ENCODE measurements around the gene CDK9.

Gene CDK9

DNA sequence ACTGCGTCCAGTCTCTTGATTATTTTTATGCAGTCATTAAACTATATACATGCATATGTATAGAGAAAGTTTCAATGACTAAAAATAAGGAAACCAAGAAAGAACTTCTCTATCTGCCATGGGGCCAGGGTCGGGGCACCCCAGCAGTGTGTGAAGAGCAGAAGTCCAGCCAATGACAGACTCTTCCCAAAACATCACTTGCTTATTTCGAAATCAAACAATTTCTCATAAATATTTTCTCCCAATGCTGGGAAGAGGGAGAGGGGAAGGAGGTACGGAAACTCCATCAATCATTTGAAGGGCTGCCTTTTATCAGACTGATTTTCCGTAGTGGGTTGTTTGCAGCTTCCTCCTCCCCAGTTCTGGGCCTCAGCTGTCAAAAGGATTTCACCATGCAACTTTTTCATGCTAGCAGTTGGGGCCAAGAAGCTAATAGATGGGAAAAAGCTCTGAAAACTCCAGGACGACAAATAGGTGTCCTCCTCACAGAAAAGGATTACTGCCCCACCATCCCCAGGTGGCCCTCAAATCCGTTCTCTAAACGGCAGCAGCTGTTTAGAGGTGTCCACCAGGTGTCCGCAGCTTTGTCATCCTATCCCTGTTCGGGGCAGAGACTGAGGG lies 16.2 kb downstream of the CDK9 start:
- Histone ChIP-seq H3K36me3 (ENCODE audit: control insufficient read depth in 1 of 2, insufficient read depth in 2 of 2, low read length in 2 of 2) (peaks cover 4 to 12% of the 10 kb centered on the region in 2 experiments), H2AFZ (ENCODE audit: insufficient read depth, low read length, poor library complexity) (peak overlapping the region; percentile 80), H4K12ac (ENCODE audit: low read depth, low read length) (peak overlapping the region; percentile 17), H3K79me1 (ENCODE audit: low read length) (peaks cover 11% of the 10 kb centered on the region), H2BK5ac (ENCODE audit: low read depth, low read length, poor library complexity) (peak overlapping the region; percentile 31), H3K9me3 (ENCODE audit: insufficient read depth, low read depth, low read length) (no peaks in the 10 kb centered on the region), H2BK120ac (ENCODE audit: insufficient read depth, low read length, poor library complexity) (peak overlapping the region; percentile 19), H3K79me2 (ENCODE audit: control insufficient read depth, insufficient read depth, low read length, poor library complexity) (peaks cover 8% of the 10 kb centered on the region), H3K14ac (ENCODE audit: low read length) (peak overlapping the region; percentile 12), H2BK12ac (ENCODE audit: low read length) (no peak overlapping the region), H3K4me3 (ENCODE audit: low read depth, low read length) (peak overlapping the region; percentile 66), H3K27me3 (ENCODE audit: insufficient read depth, low read length) (no peaks in the 10 kb centered on the region), H4K91ac (ENCODE audit: low read depth, low read length) (no peak overlapping the region), H3K23ac (ENCODE audit: low read length) (no peak overlapping the region), H3K4ac (ENCODE audit: low read depth, low read length) (no peak overlapping the region), H3K18ac (ENCODE audit: low read length) (peak overlapping the region; percentile 12), H3K9ac (ENCODE audit: low read length) (peak overlapping the region; percentile 28), H3K4me2 (ENCODE audit: low read length) (peak overlapping the region; percentile 85), H3K4me1 (ENCODE audit: control insufficient read depth in 1 of 2, insufficient read depth in 2 of 2, low read length in 2 of 2) (peaks cover 0 to 14% of the 10 kb centered on the region in 2 experiments), H3K27ac (ENCODE audit: low read depth, low read length) (peak overlapping the region; percentile 23), H2AK5ac (ENCODE audit: low read length) (no peak overlapping the region), H4K8ac (ENCODE audit: low read depth, low read length) (peak overlapping the region; percentile 59)
- DNase-seq = peak in 1 of 2 donors; percentile 14
- WGBS (ENCODE audit: extremely low coverage, insufficient coverage, insufficient read length) = 100% methylated on average over 1 of the region's 10 CpGs

DNA sequence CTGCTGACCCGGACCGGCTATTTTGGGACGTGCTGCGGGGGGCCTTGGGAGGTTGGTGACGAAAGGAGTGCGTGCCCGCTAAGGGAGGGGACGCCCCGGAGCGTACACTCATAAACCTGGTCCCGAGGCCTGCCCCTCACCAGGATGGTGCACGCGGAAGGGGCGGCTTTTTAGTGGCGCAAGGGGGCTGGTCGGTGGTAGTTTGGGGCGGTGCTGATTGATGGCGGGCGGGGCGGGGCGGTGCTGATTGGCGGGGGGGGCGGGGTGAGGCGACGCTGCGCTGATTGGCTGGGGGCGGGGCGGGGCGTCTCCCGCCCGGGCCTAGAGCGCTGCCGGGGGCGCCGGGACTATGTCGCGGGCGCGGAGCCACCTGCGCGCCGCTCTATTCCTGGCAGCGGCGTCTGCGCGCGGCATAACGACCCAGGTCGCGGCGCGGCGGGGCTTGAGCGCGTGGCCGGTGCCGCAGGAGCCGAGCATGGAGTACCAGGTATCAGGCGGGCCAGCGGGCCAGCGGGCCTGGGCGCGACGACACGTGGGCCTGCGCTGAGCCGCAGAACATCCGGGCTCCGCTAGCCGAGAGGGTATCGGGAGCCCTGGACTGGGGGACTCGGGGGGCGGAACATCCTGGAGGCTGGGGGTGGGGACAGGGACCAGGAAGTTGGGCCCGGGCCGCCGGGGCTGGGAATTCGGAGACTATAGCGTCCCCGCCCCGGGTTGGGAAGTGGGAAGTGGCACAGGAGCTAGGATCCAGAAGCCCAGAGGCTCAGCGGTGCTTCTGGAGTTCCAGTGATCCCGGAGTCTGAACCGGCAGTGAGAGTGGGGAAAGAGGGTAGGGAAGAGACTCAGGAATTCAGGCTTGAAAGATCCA lies 17.0 kb downstream of the CDK9 start, which contains the start of gene FPGS:
FPGS (plus strand) TSS at position 307 of the 868 bp plus-strand sequence; CDS start at position 350, 43 bp downstream.
- WGBS (ENCODE audit: extremely low coverage, insufficient coverage, insufficient read length) = no CpG with 5 or more reads among the region's 83 CpGs
- peak; percentile 71 to 77 for DNase-seq
- H3K27me3 ChIP-seq (ENCODE audit: insufficient read depth, low read length) = no peaks in the 10 kb centered on the region

DNA sequence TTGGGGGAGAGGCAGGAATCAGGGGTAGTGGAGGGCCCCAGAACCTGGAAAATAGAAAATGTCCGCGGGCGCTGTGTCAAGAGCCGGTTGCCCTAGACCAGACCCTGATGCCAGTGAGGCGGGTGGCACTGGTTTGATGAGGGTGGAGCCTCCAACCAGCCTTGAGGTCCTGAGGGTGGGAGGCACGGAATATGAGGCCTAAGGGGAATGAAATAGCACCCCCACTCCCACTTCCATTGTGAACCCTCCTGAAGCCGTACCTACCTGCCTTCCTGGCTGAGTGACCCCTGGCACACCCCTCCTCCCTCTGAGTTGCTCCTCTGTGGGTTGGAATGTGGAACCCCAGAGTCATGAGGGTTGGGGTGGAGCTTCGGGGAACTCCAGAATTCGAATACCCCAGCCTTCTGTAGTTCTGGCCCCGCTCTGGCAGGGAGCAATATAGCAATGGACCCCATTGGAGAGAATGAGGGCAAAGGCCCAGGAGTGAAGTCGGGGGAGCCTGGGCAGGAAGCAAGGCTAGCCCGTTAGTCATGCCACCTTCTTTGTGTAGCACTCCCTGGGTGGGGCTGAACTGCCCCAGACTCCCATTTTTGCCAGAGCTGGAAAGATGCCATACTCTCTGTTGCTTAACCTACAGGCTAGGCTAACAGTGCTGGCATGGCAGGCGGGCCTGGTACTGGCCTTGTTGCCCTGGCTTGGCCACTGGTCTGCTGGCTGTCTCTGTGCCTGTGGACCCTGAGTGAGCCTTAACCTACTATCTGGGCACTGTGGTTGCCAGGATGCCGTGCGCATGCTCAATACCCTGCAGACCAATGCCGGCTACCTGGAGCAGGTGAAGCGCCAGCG lies 17.9 kb downstream of the CDK9 start:
- peak overlapping the region; percentile 89 for H4K91ac ChIP-seq (ENCODE audit: low read depth, low read length)
- H3K9ac ChIP-seq (ENCODE audit: low read length) = peak overlapping the region; percentile 79
- H2AK5ac ChIP-seq (ENCODE audit: low read length) = peak overlapping the region; percentile 65
- DNase-seq = no peak
- peak overlapping the region; percentile 21 for H2BK12ac ChIP-seq (ENCODE audit: low read length)
- peak overlapping the region; percentile 94 for H3K4ac ChIP-seq (ENCODE audit: low read depth, low read length)
- peak overlapping the region; percentile 93 for H3K14ac ChIP-seq (ENCODE audit: low read length)
- peak overlapping the region; percentile 93 for H2BK120ac ChIP-seq (ENCODE audit: insufficient read depth, low read length, poor library complexity)
- no CpG with 5 or more reads among the region's 18 CpGs for WGBS (ENCODE audit: extremely low coverage, insufficient coverage, insufficient read length)
- peak overlapping the region; percentile 95 for H3K4me3 ChIP-seq (ENCODE audit: low read depth, low read length)
- H2BK5ac ChIP-seq (ENCODE audit: low read depth, low read length, poor library complexity) = peak overlapping the region; percentile 80
- peaks cover 0 to 14% of the 10 kb centered on the region in 2 experiments for H3K4me1 ChIP-seq (ENCODE audit: control insufficient read depth in 1 of 2, insufficient read depth in 2 of 2, low read length in 2 of 2)
- H3K27me3 ChIP-seq (ENCODE audit: insufficient read depth, low read length) = no peaks in the 10 kb centered on the region
- peaks cover 8% of the 10 kb centered on the region for H3K79me2 ChIP-seq (ENCODE audit: control insufficient read depth, insufficient read depth, low read length, poor library complexity)
- H3K4me2 ChIP-seq (ENCODE audit: low read length) = peak overlapping the region; percentile 97
- peak overlapping the region; percentile 84 for H4K8ac ChIP-seq (ENCODE audit: low read depth, low read length)
- H3K36me3 ChIP-seq (ENCODE audit: control insufficient read depth in 1 of 2, insufficient read depth in 2 of 2, low read length in 2 of 2) = peaks cover 19 to 25% of the 10 kb centered on the region in 2 experiments
- peak overlapping the region; percentile 70 for H3K18ac ChIP-seq (ENCODE audit: low read length)
- peak overlapping the region; percentile 68 for H3K27ac ChIP-seq (ENCODE audit: low read depth, low read length)
- no peaks in the 10 kb centered on the region for H3K9me3 ChIP-seq (ENCODE audit: insufficient read depth, low read depth, low read length)
- peak overlapping the region; percentile 89 for H2AFZ ChIP-seq (ENCODE audit: insufficient read depth, low read length, poor library complexity)
- H3K79me1 ChIP-seq (ENCODE audit: low read length) = peaks cover 11% of the 10 kb centered on the region
- H3K23ac ChIP-seq (ENCODE audit: low read length) = no peak overlapping the region
- H4K12ac ChIP-seq (ENCODE audit: low read depth, low read length) = peak overlapping the region; percentile 61

More for the DNA sequence above, 17.0 kb downstream of the CDK9 start, which contains the start of gene FPGS:
- H3K4me3 ChIP-seq (ENCODE audit: low read depth, low read length) = peak within 1 kb of the TSS; percentile 95
- H3K18ac ChIP-seq (ENCODE audit: low read length) = peak within 1 kb of the TSS; percentile 70
- peak within 1 kb of the TSS; percentile 91 for H3K9ac ChIP-seq (ENCODE audit: low read length)
- H3K14ac ChIP-seq (ENCODE audit: low read length) = peak within 1 kb of the TSS; percentile 93
- H3K36me3 ChIP-seq (ENCODE audit: control insufficient read depth in 1 of 2, insufficient read depth in 2 of 2, low read length in 2 of 2) = peaks cover 11 to 18% of the 10 kb centered on the region in 2 experiments
- H4K12ac ChIP-seq (ENCODE audit: low read depth, low read length) = peak within 1 kb of the TSS; percentile 61
- peak within 1 kb of the TSS; percentile 89 for H4K91ac ChIP-seq (ENCODE audit: low read depth, low read length)
- H3K4ac ChIP-seq (ENCODE audit: low read depth, low read length) = peak within 1 kb of the TSS; percentile 94
- H2BK12ac ChIP-seq (ENCODE audit: low read length) = peak within 1 kb of the TSS; percentile 21
- H2BK5ac ChIP-seq (ENCODE audit: low read depth, low read length, poor library complexity) = peak within 1 kb of the TSS; percentile 80
- H2BK120ac ChIP-seq (ENCODE audit: insufficient read depth, low read length, poor library complexity) = peak within 1 kb of the TSS; percentile 93
- peak within 1 kb of the TSS; percentile 79 for H3K27ac ChIP-seq (ENCODE audit: low read depth, low read length)
- peaks cover 0 to 14% of the 10 kb centered on the region in 2 experiments for H3K4me1 ChIP-seq (ENCODE audit: control insufficient read depth in 1 of 2, insufficient read depth in 2 of 2, low read length in 2 of 2)
- H3K79me1 ChIP-seq (ENCODE audit: low read length) = peaks cover 11% of the 10 kb centered on the region
- H3K4me2 ChIP-seq (ENCODE audit: low read length) = peak within 1 kb of the TSS; percentile 97
- no peaks in the 10 kb centered on the region for H3K9me3 ChIP-seq (ENCODE audit: insufficient read depth, low read depth, low read length)
- H2AK5ac ChIP-seq (ENCODE audit: low read length) = peak within 1 kb of the TSS; percentile 65
- peaks cover 8% of the 10 kb centered on the region for H3K79me2 ChIP-seq (ENCODE audit: control insufficient read depth, insufficient read depth, low read length, poor library complexity)
- no peak within 1 kb of the TSS for H3K23ac ChIP-seq (ENCODE audit: low read length)
- peak within 1 kb of the TSS; percentile 84 for H4K8ac ChIP-seq (ENCODE audit: low read depth, low read length)
- peak within 1 kb of the TSS; percentile 89 for H2AFZ ChIP-seq (ENCODE audit: insufficient read depth, low read length, poor library complexity)

- no peak overlapping the region for H4K12ac ChIP-seq (ENCODE audit: low read depth, low read length)
- H3K4ac ChIP-seq (ENCODE audit: low read depth, low read length) = no peak overlapping the region
- no peak overlapping the region for H3K27ac ChIP-seq (ENCODE audit: low read depth, low read length)
- no peak overlapping the region for H3K4me2 ChIP-seq (ENCODE audit: low read length)
- no peaks in the 10 kb centered on the region for H3K9me3 ChIP-seq (ENCODE audit: insufficient read depth, low read depth, low read length)
- H3K9ac ChIP-seq (ENCODE audit: low read length) = no peak overlapping the region
- no peak overlapping the region for H2BK12ac ChIP-seq (ENCODE audit: low read length)
- peaks cover 14% of the 10 kb centered on the region for H3K79me1 ChIP-seq (ENCODE audit: low read length)
- no CpG with 5 or more reads among the region's 8 CpGs for WGBS (ENCODE audit: extremely low coverage, insufficient coverage, insufficient read length)
- H2AK5ac ChIP-seq (ENCODE audit: low read length) = no peak overlapping the region
- H2AFZ ChIP-seq (ENCODE audit: insufficient read depth, low read length, poor library complexity) = no peak overlapping the region
- H4K91ac ChIP-seq (ENCODE audit: low read depth, low read length) = no peak overlapping the region
- peak in 1 of 2 donors; percentile 35 for DNase-seq
- no peak overlapping the region for H3K23ac ChIP-seq (ENCODE audit: low read length)
- H3K36me3 ChIP-seq (ENCODE audit: control insufficient read depth in 1 of 2, insufficient read depth in 2 of 2, low read length in 2 of 2) = peaks cover 26 to 30% of the 10 kb centered on the region in 2 experiments
- no peak overlapping the region for H4K8ac ChIP-seq (ENCODE audit: low read depth, low read length)
- H3K27me3 ChIP-seq (ENCODE audit: insufficient read depth, low read length) = no peaks in the 10 kb centered on the region
- H3K14ac ChIP-seq (ENCODE audit: low read length) = no peak overlapping the region
- no peak overlapping the region for H2BK5ac ChIP-seq (ENCODE audit: low read depth, low read length, poor library complexity)
- no peak overlapping the region for H3K4me3 ChIP-seq (ENCODE audit: low read depth, low read length)
- no peak overlapping the region for H3K18ac ChIP-seq (ENCODE audit: low read length)
- H3K79me2 ChIP-seq (ENCODE audit: control insufficient read depth, insufficient read depth, low read length, poor library complexity) = peaks cover 8% of the 10 kb centered on the region
- H3K4me1 ChIP-seq (ENCODE audit: control insufficient read depth in 1 of 2, insufficient read depth in 2 of 2, low read length in 2 of 2) = peaks cover 11 to 27% of the 10 kb centered on the region in 2 experiments
- no peak overlapping the region for H2BK120ac ChIP-seq (ENCODE audit: insufficient read depth, low read length, poor library complexity)
Measured at GRCh38 chr9:127805620-127806019, 19.8 kb downstream of the CDK9 start.
